Urinary bladder (tissue), 4 donors: ENCODE measurements around the gene THSD7B. TPM values are rescaled to one million over a fixed set of nuclear protein-coding genes. Genes with fewer than 3 reads are reported as not detected.

Experiments
- DNase-seq: peaks from one replicate; pipeline ENCODE4 v3.0.0-alpha.2; 2015; ENCODE audit errors: extremely low spot score
- H3K27ac ChIP-seq: one replicate; pipeline ENCODE4 v1.5.1; 2013; ENCODE audit warnings: low read depth, mild to moderate bottlenecking, moderate library complexity
- H3K36me3 ChIP-seq: one replicate; pipeline ENCODE4 v1.6.1; 2013; ENCODE audit warnings: mild to moderate bottlenecking, moderate library complexity; ENCODE audit not compliant: insufficient read depth
- H3K4me1 ChIP-seq: one replicate; pipeline ENCODE4 v1.6.1; 2013; ENCODE audit warnings: mild to moderate bottlenecking, moderate library complexity; ENCODE audit not compliant: insufficient read depth
- H3K4me3 ChIP-seq: one replicate; pipeline ENCODE4 v1.5.1; 2013; ENCODE audit warnings: low read depth, low read length
- WGBS: extraction: QIAGEN DNeasy Blood & Tissue Kit; methylation state at CpG from one replicate; pipeline ENCODE4 v1.1.7; 2013; 5-methylcytosine and 5-hydroxymethylcytosine counted together
- polyA plus RNA-seq: library from polyadenylated mRNA; stranded (reverse); fragments of 200-250 nt; gene quantifications from one replicate; pipeline ENCODE4 v1.2.3, GENCODE V29; 2013
- total RNA-seq: library from RNA; depleted of rRNA; stranded (reverse); fragments of >200 nt; gene quantifications from one replicate; pipeline ENCODE4 v1.2.3, GENCODE V29; 2014
- donor health status: healthy with polysubstance abuse.
- donor health status: healthy.

The THSD7B gene
- total and polyA plus RNA-seq, 2 donors: 0.11 to 4.0 TPM

- WGBS: 81% methylated on average over 3 of the region's 3 CpGs
- DNase-seq: no peak
- Histone ChIP-seq H3K36me3 (no peaks in the 10 kb centered on the region), H3K4me3 (no peak overlapping the region), H3K27ac (no peak overlapping the region), H3K4me1 (no peaks in the 10 kb centered on the region)
Observed at GRCh38 chr2:137193401-137193800, 428.1 kb downstream of the THSD7B start.

DNA sequence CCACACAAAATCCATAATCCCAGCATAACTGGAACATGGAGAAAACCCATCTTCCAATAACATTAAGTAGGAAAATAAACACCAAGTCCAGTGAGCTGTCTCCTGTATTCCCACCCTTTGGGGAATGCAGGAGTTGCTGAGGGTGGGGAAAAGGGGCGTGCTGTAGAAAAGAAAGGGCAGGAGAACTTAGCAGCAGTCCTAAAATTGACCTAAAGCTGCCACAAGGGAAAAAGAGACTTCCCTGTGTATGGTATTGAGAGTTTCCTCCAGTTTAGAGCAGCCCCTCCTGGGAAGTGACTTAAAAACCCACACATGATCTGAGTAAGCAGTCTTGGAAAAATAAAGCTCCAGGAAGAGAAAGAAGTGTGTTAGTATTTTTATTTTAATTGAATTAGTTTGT is 428.8 kb downstream of the THSD7B start:
- DNase-seq: no peak
- 17% methylated on average over 1 of the region's 1 CpG for WGBS
- H3K4me3 ChIP-seq: no peak overlapping the region
- H3K36me3 ChIP-seq: no peaks in the 10 kb centered on the region
- H3K4me1 ChIP-seq: no peaks in the 10 kb centered on the region
- no peak overlapping the region for H3K27ac ChIP-seq

DNA sequence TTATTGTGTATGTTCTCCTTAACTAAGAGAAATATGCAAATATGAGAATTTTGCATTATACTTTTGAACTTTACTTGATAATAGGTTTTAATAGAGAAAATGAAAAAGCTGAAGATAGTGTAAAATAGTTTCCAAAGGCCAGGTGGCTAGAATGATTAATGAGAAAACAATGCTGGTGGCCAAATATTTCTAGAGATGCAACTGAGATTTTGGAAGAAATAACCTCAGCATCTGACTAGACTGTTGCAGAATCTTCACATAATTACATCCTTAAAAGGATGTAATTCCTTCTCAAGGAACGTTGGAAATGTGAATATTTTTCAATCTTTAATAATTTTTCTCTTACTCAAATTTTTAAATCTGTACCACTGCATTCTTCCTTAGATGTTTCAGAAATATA is 434.4 kb downstream of the THSD7B start:
- DNase-seq: no peak
- no peaks in the 10 kb centered on the region for H3K36me3 ChIP-seq
- no peaks in the 10 kb centered on the region for H3K4me1 ChIP-seq
- WGBS: 49% methylated on average over 1 of the region's 1 CpG
- H3K27ac ChIP-seq: no peak overlapping the region
- no peak overlapping the region for H3K4me3 ChIP-seq

GRCh38 chr2:137202318-137202717 is 437.0 kb downstream of the THSD7B start:
- no peaks in the 10 kb centered on the region for H3K36me3 ChIP-seq
- H3K27ac ChIP-seq: no peak overlapping the region
- H3K4me3 ChIP-seq: no peak overlapping the region
- WGBS: 51% methylated on average over 4 of the region's 4 CpGs
- H3K4me1 ChIP-seq: no peaks in the 10 kb centered on the region
- DNase-seq: no peak

GRCh38 chr2:137205324-137205723 is 440.0 kb downstream of the THSD7B start:
- no peak overlapping the region for H3K27ac ChIP-seq
- no peaks in the 10 kb centered on the region for H3K4me1 ChIP-seq
- H3K4me3 ChIP-seq: no peak overlapping the region
- DNase-seq: no peak
- H3K36me3 ChIP-seq: no peaks in the 10 kb centered on the region
- WGBS: 79% methylated on average over 3 of the region's 3 CpGs

- Histone ChIP-seq H3K4me3 (no peak overlapping the region), H3K27ac (no peak overlapping the region), H3K36me3 (no peaks in the 10 kb centered on the region), H3K4me1 (no peaks in the 10 kb centered on the region)
- WGBS: 73% methylated on average over 3 of the region's 3 CpGs
- no peak for DNase-seq
Observed at GRCh38 chr2:137206069-137206468, 440.7 kb downstream of the THSD7B start.

DNA sequence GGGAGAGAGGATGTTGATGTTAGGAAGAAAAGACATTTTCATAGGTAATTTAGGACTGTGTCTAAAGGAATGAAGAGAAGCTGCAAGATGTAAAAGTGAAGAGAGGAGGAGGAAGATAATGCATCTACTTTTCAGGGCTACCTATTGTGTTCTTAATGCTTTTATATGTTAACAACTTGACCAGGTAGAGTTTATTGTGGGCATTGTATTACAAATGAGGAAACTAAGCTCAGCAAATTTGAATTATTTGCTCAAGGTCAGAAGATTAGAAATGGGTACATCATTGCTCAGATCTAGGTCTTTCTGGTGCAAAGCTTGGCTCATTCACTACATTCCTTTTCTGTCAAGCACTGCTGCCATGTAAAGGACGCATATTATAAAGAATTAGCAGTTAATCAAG is 441.7 kb downstream of the THSD7B start:
- Histone ChIP-seq H3K4me3 (no peak overlapping the region), H3K4me1 (no peaks in the 10 kb centered on the region), H3K27ac (no peak overlapping the region), H3K36me3 (no peaks in the 10 kb centered on the region)
- DNase-seq: no peak
- WGBS: 57% methylated on average over 1 of the region's 1 CpG

- H3K27ac ChIP-seq: no peak overlapping the region
- no peaks in the 10 kb centered on the region for H3K4me1 ChIP-seq
- 36% methylated on average over 2 of the region's 2 CpGs for WGBS
- no peak overlapping the region for H3K4me3 ChIP-seq
- no peak for DNase-seq
- no peaks in the 10 kb centered on the region for H3K36me3 ChIP-seq
Observed at GRCh38 chr2:137208431-137208891, 443.1 kb downstream of the THSD7B start.

DNA sequence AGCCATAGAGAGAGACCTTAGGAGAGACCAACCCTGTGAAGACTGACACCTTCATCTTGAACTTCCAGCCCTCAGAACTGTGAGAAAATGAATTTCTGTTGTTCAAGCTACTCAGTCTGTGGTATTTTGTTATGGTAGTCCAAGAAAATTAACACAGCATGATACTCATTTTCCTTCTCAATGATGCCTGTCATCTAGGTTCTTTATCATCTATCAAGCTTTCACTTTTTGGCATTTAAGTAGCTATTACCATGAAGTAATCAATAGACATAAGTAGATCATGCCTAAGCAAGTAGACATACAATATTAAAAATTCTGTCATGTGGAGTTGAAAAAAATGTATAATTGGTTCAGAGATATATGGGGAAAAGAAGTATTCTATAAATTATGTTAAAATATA is 444.7 kb downstream of the THSD7B start:
- no peaks in the 10 kb centered on the region for H3K4me1 ChIP-seq
- DNase-seq: no peak
- H3K4me3 ChIP-seq: no peak overlapping the region
- H3K36me3 ChIP-seq: no peaks in the 10 kb centered on the region
- H3K27ac ChIP-seq: no peak overlapping the region

DNA sequence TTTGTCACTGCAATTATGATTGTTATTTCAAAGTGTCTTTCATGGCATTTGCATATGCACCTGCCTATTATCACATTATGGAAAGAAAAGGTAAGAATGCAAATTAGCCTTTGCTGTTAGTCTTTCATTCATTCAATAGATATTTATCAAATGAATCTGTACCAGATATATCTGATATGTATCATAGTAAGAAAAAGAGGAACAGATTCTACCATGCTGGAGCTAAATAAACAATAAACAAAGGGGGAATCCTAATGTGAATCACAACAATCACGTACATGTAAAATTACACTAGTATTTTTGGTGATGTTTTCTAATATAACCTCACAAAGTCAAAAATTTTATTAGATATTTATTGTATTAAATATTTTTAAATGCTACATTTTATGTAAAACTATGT is 446.4 kb downstream of the THSD7B start:
- Histone ChIP-seq H3K36me3 (no peaks in the 10 kb centered on the region), H3K4me1 (no peaks in the 10 kb centered on the region), H3K27ac (no peak overlapping the region), H3K4me3 (no peak overlapping the region)
- WGBS: 97% methylated on average over 1 of the region's 1 CpG
- DNase-seq: no peak

GRCh38 chr2:137220438-137220993 is 455.2 kb downstream of the THSD7B start:
- WGBS: 32% methylated on average over 1 of the region's 1 CpG
- no peaks in the 10 kb centered on the region for H3K36me3 ChIP-seq
- no peak overlapping the region for H3K4me3 ChIP-seq
- DNase-seq: no peak
- no peak overlapping the region for H3K27ac ChIP-seq
- no peaks in the 10 kb centered on the region for H3K4me1 ChIP-seq

DNA sequence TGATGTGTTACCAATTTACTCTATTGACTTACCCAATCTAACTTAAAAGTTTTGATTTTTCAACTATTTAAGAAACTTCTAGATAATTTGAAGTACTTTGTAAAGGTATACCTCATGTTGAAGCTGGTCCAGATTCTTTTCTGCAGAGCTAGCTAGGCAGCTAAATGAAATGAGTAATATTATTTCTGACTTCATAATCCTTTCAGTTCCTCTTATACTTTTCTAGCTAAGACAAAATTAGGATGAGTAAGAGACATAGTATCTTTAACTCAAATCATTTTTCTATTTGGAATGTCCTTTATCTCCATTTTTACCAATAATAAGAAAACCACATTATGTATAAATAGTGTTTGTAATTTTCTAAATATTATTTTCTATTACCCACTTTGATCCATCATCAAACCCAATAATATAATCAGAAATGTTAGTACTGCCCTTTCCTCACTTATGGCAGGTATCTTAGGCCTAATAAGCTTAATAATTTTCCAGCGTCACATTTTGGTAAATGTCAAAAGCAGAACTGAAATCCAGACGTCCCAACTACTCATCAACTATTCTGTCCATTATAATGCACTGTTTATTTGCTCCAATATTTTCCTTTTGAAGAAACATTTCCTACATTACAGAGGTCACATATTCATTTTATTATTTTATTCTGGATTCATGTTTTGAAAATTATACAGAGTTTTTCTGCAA is 456.6 kb downstream of the THSD7B start:
- 79% methylated on average over 2 of the region's 2 CpGs for WGBS
- H3K4me3 ChIP-seq: no peak overlapping the region

DNA sequence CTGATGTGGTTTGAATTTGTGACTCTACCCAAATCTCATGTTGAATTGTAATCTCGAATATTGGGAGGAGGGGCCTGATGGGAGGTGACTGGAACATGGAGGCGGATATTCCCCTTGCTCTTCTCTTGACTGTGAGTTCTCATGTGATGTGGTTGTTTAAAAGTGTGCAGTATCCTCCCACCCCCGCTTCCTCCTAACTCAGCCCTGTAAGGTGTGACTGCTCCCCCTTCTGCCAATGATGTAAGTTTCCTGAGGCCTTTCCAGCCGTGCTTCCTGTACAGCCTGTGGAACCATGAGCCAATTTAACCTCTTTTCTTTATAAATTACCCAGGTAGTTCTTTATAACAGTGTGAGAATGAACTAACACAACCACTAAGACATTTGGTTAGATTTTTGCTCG is 458.4 kb downstream of the THSD7B start:
- DNase-seq: no peak
- 77% methylated on average over 5 of the region's 5 CpGs for WGBS
- Histone ChIP-seq H3K27ac (no peak overlapping the region), H3K36me3 (no peaks in the 10 kb centered on the region), H3K4me3 (no peak overlapping the region), H3K4me1 (no peaks in the 10 kb centered on the region)

More for the DNA sequence above, 456.6 kb downstream of the THSD7B start:
- Histone ChIP-seq H3K27ac (no peak overlapping the region), H3K4me1 (no peaks in the 10 kb centered on the region), H3K36me3 (no peaks in the 10 kb centered on the region)
- no peak for DNase-seq

DNA sequence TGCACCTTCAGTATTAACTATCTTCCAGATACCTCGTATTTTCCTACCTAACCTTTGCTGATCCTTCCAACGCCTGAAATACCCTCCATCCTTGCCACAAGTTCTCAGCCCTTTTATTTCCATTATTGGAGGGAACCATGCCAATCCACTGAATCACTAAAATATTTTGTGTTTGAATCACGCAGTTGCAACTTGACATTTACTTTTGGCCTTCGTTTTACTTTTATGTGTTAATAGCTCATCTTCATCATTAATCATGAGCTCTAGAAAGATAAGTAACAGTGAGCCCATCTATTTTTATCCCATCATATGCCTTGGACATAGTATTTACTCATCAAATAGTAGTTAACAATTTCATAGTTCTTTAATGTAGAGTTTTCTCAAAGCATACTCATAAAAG is 463.2 kb downstream of the THSD7B start:
- Histone ChIP-seq H3K27ac (no peak overlapping the region), H3K36me3 (no peaks in the 10 kb centered on the region), H3K4me3 (no peak overlapping the region), H3K4me1 (no peaks in the 10 kb centered on the region)
- DNase-seq: no peak
- 59% methylated on average over 4 of the region's 4 CpGs for WGBS
